CD4-positive, alpha-beta T cell (primary cell): ENCODE results near the gene CAMTA1. TPM values are rescaled to one million over a fixed set of nuclear protein-coding genes. Genes with fewer than 3 reads are reported as not detected.

ENCODE experiments used
- ATAC-seq: fragments of 200-7000 bp; cut with Tn5 transposase; one replicate; pipeline ENCODE4 v1.10.0; 2022; ENCODE audit warnings: mild to moderate bottlenecking; ENCODE audit not compliant: poor library complexity
- CTCF ChIA-PET: fragments of 350-600 bp; sonication (Branson Sonifier 250); formaldehyde crosslinking; loops from one replicate; lab custom pipeline; 2021; ENCODE audit warnings: antibody characterized with exemption, inconsistent platforms; lab: Charles Lee
- POLR2A ChIA-PET: fragments of 350-600 bp; sonication (Branson Sonifier 250); formaldehyde crosslinking; loops from one replicate; lab custom pipeline; 2021; ENCODE audit warnings: antibody characterized with exemption, inconsistent platforms; lab: Charles Lee
- DNase-seq, 14 experiments: peaks; one replicate each; pipeline ENCODE4 v3.0.0-alpha.2; 2013 to 2020; ENCODE audit warnings: mixed read lengths in 2 of 14
- H3K27ac ChIP-seq, 2 donors: one replicate each; pipeline versions ENCODE4 v1.5.1 to v1.7.0; 2013; ENCODE audit warnings: low read length in 2 of 2, low read depth in 1 of 2, mild to moderate bottlenecking in 1 of 2
- H3K27me3 ChIP-seq, 2 experiments: 1 replicate in 1 of 2; 2 replicates in 1 of 2; pipeline versions ENCODE4 v1.6.1 to v1.7.0; 2013; ENCODE audit warnings: low read length in 2 of 2, control low read depth in 1 of 2, mild to moderate bottlenecking in 1 of 2, moderate library complexity in 1 of 2; ENCODE audit not compliant: insufficient read depth in 2 of 2, control insufficient read depth in 1 of 2
- H3K36me3 ChIP-seq: one replicate; pipeline ENCODE4 v1.6.1; 2013; ENCODE audit warnings: low read length, control low read depth; ENCODE audit not compliant: insufficient read depth
- H3K4me1 ChIP-seq: one replicate; pipeline ENCODE4 v1.6.1; 2013; ENCODE audit warnings: low read length, control low read depth; ENCODE audit not compliant: insufficient read depth
- H3K4me3 ChIP-seq: one replicate; pipeline ENCODE4 v1.5.1; 2013; ENCODE audit warnings: mild to moderate bottlenecking, low read length, moderate library complexity
- H3K9me3 ChIP-seq, 2 experiments: 1 replicate in 1 of 2; 2 replicates in 1 of 2; pipeline versions ENCODE4 v1.6.1 to v1.7.0; 2013; ENCODE audit warnings: low read length in 2 of 2, mild to moderate bottlenecking in 2 of 2, control low read depth in 1 of 2, moderate library complexity in 1 of 2; ENCODE audit not compliant: control insufficient read depth in 1 of 2, insufficient read depth in 1 of 2
- H3K27ac Mint-ChIP-seq: one replicate; pipeline ENCODE4 v1.8.0; 2020; ENCODE audit warnings: mixed read lengths
- H3K27me3 Mint-ChIP-seq: one replicate; pipeline ENCODE4 v1.8.0; 2021; ENCODE audit warnings: mixed read lengths
- H3K36me3 Mint-ChIP-seq: one replicate; pipeline ENCODE4 v1.8.0; 2021; ENCODE audit warnings: low read depth, mixed read lengths
- H3K4me1 Mint-ChIP-seq: one replicate; pipeline ENCODE4 v1.8.0; 2021; ENCODE audit warnings: low read depth, mixed read lengths
- H3K4me3 Mint-ChIP-seq: one replicate; pipeline ENCODE4 v1.8.0; 2020; ENCODE audit warnings: mild to moderate bottlenecking, mixed read lengths
- H3K9me3 Mint-ChIP-seq: one replicate; pipeline ENCODE4 v1.8.0; 2020; ENCODE audit warnings: mixed read lengths
- CTCF ChIP-seq: fragments of 200-600 bp; IDR thresholded peaks from one replicate; pipeline ENCODE4 v1.8.0; 2022; ENCODE audit warnings: antibody characterized with exemption, mild to moderate bottlenecking
- intact Hi-C, 2 experiments: fragments of 100-400 bp; cut with DNase I in 1 of 2; cut with micrococcal nuclease in 1 of 2; formaldehyde crosslinking; loops; one replicate each; pipeline versions ENCODE4 v1.15.1 to v1.9.0; 2023 to 2025; cut with DNase I, micrococcal nuclease
- total RNA-seq, 174 experiments: library from RNA in 2 of 174; stranded (reverse) in 2 of 174; gene quantifications; one replicate each; pipeline ENCODE4 v1.2.3 and lab custom pipeline; 2021 to 2026

CAMTA1 gene
- total RNA-seq, 2 experiments from 2014 or later: 38.6 to 39.3 TPM

GRCh38 chr1:6860401-6860800, 75.1 kb downstream of the CAMTA1 start:
- H3K4me1 Mint-ChIP-seq: peaks cover 25% of the 10 kb centered on the region
- no peaks in the 10 kb centered on the region for H3K9me3 Mint-ChIP-seq
- ChIA-PET CTCF (no interaction called here), POLR2A (no interaction called here)
- DNase-seq (no peak), ATAC-seq (no peak)
- Histone ChIP-seq H3K27me3 (no peaks in the 10 kb centered on the region), H3K4me3 (no peak overlapping the region), H3K4me1 (no peaks in the 10 kb centered on the region), H3K9me3 (no peaks in the 10 kb centered on the region), H3K36me3 (peaks cover 7% of the 10 kb centered on the region), H3K27ac (no peak overlapping the region)
- no peak overlapping the region for H3K4me3 Mint-ChIP-seq
- TF ChIP-seq CTCF: no peak
- H3K27ac Mint-ChIP-seq: no peak overlapping the region
- H3K36me3 Mint-ChIP-seq: peaks cover 35% of the 10 kb centered on the region
- H3K27me3 Mint-ChIP-seq: no peaks in the 10 kb centered on the region
- intact Hi-C loops: no loop called here

GRCh38 chr1:6861075-6861724, 75.9 kb downstream of the CAMTA1 start:
- H3K4me1 ChIP-seq: no peaks in the 10 kb centered on the region
- Mint-ChIP-seq H3K4me1 (peaks cover 33% of the 10 kb centered on the region), H3K27me3 (no peaks in the 10 kb centered on the region), H3K9me3 (no peaks in the 10 kb centered on the region), H3K36me3 (peaks cover 32% of the 10 kb centered on the region), H3K27ac (no peak overlapping the region), H3K4me3 (no peak overlapping the region)
- ChIA-PET CTCF (no interaction called here), POLR2A (no interaction called here)
- intact Hi-C loops: no loop called here
- H3K27me3 ChIP-seq: no peaks in the 10 kb centered on the region
- no peak overlapping the region for H3K27ac ChIP-seq
- ATAC-seq (no peak), DNase-seq (no peak)
- H3K4me3 ChIP-seq: no peak overlapping the region
- H3K36me3 ChIP-seq: peaks cover 7% of the 10 kb centered on the region
- H3K9me3 ChIP-seq: no peaks in the 10 kb centered on the region
- no peak for TF ChIP-seq CTCF

- Histone ChIP-seq H3K27ac (no peak overlapping the region), H3K4me3 (no peak overlapping the region), H3K36me3 (peaks cover 7% of the 10 kb centered on the region), H3K9me3 (no peaks in the 10 kb centered on the region), H3K27me3 (no peaks in the 10 kb centered on the region), H3K4me1 (no peaks in the 10 kb centered on the region)
- H3K4me1 Mint-ChIP-seq: peaks cover 30% of the 10 kb centered on the region
- DNase-seq (no peak), ATAC-seq (no peak)
- no peak for TF ChIP-seq CTCF
- H3K27ac Mint-ChIP-seq: no peak overlapping the region
- peaks cover 27% of the 10 kb centered on the region for H3K36me3 Mint-ChIP-seq
- intact Hi-C loops: no loop called here
- CTCF ChIA-PET: no interaction called here
- no peaks in the 10 kb centered on the region for H3K9me3 Mint-ChIP-seq
- H3K27me3 Mint-ChIP-seq: no peaks in the 10 kb centered on the region
- POLR2A ChIA-PET: no interaction called here
- no peak overlapping the region for H3K4me3 Mint-ChIP-seq
These were observed 77.7 kb downstream of the CAMTA1 start for GRCh38 chr1:6862906-6863305.
